Neuronal stem cell (in vitro differentiated cells): ENCODE measurements around the gene GGA2.

Experiments used
- DNase-seq: peaks from one replicate; pipeline ENCODE4 v3.0.0-alpha.2; 2013; ENCODE audit warnings: low spot score
- H2AFZ ChIP-seq: one replicate; pipeline ENCODE4 v1.6.1; 2013; ENCODE audit warnings: mild to moderate bottlenecking, low read length, inconsistent platforms
- H2AK5ac ChIP-seq: 2 replicates; pipeline ENCODE4 v1.6.1; 2013; ENCODE audit warnings: low read depth, mild to moderate bottlenecking, inconsistent platforms, low read length, moderate library complexity, mixed read lengths
- H2BK120ac ChIP-seq: 2 replicates; pipeline ENCODE4 v1.6.1; 2013; ENCODE audit warnings: low read depth, mild to moderate bottlenecking, inconsistent platforms, low read length, moderate library complexity, mixed read lengths
- H2BK12ac ChIP-seq: one replicate; pipeline ENCODE4 v1.6.1; 2013; ENCODE audit warnings: low read length, inconsistent platforms
- H2BK15ac ChIP-seq: 2 replicates; pipeline ENCODE4 v1.6.1; 2013; ENCODE audit warnings: mild to moderate bottlenecking, low read length, inconsistent platforms, mixed read lengths
- H2BK5ac ChIP-seq: one replicate; pipeline ENCODE4 v1.6.1; 2013; ENCODE audit warnings: inconsistent platforms, mild to moderate bottlenecking, low read length, moderate library complexity
- H3K14ac ChIP-seq: one replicate; pipeline ENCODE4 v1.6.1; 2013; ENCODE audit warnings: low read length, inconsistent platforms
- H3K18ac ChIP-seq: 2 replicates; pipeline ENCODE4 v1.6.1; 2013; ENCODE audit warnings: low read length, inconsistent platforms
- H3K23ac ChIP-seq: 2 replicates; pipeline ENCODE4 v1.6.1; 2013; ENCODE audit warnings: low read depth, mild to moderate bottlenecking, mixed read lengths, low read length, inconsistent platforms; ENCODE audit not compliant: poor library complexity
- H3K27ac ChIP-seq: replicated peaks from 3 replicates; pipeline ENCODE4 v1.5.1; 2013; ENCODE audit warnings: low read length, inconsistent platforms
- H3K27me3 ChIP-seq, 3 experiments: 2 replicates each; pipeline ENCODE4 v1.6.1; 2013; ENCODE audit warnings: low read length in 3 of 3, mild to moderate bottlenecking in 2 of 3, inconsistent platforms in 1 of 3, low read depth in 1 of 3, mixed read lengths in 1 of 3, moderate library complexity in 1 of 3; ENCODE audit not compliant: control insufficient read depth in 3 of 3, insufficient read depth in 3 of 3
- H3K36me3 ChIP-seq, 2 donors: replicated peaks in 1 of 2; 2 replicates each; pipeline ENCODE4 v1.6.1; 2013; ENCODE audit warnings: low read length in 2 of 2; ENCODE audit not compliant: control insufficient read depth in 2 of 2, insufficient read depth in 2 of 2
- H3K4ac ChIP-seq: 2 replicates; pipeline ENCODE4 v1.6.1; 2013; ENCODE audit warnings: inconsistent platforms, mild to moderate bottlenecking, low read length, moderate library complexity
- H3K4me1 ChIP-seq, 2 donors: 1 replicate in 1 of 2; 2 replicates in 1 of 2; pipeline ENCODE4 v1.6.1; 2013; ENCODE audit warnings: low read length in 2 of 2, low read depth in 1 of 2; ENCODE audit not compliant: control insufficient read depth in 2 of 2, insufficient read depth in 1 of 2
- H3K4me2 ChIP-seq: one replicate; pipeline ENCODE4 v1.6.1; 2013; ENCODE audit warnings: mild to moderate bottlenecking, low read length, inconsistent platforms; ENCODE audit not compliant: insufficient read depth, poor library complexity, severe bottlenecking
- H3K4me3 ChIP-seq, 2 donors: 2 replicates each; pipeline ENCODE4 v1.5.1; 2013; ENCODE audit warnings: low read length in 2 of 2, mild to moderate bottlenecking in 2 of 2, inconsistent platforms in 1 of 2, moderate library complexity in 1 of 2
- H3K79me1 ChIP-seq: one replicate; pipeline ENCODE4 v1.6.1; 2013; ENCODE audit warnings: low read depth, mild to moderate bottlenecking, inconsistent platforms, low read length, moderate library complexity
- H3K9ac ChIP-seq: one replicate; pipeline ENCODE4 v1.6.1; 2013; ENCODE audit warnings: mild to moderate bottlenecking, low read depth, low read length, inconsistent platforms; ENCODE audit not compliant: poor library complexity
- H3K9me3 ChIP-seq, 2 donors: replicated peaks in 1 of 2; 2 replicates each; pipeline versions ENCODE3 to v1.6.1; 2013; ENCODE audit warnings: low read length in 2 of 2, mild to moderate bottlenecking in 2 of 2, inconsistent platforms in 1 of 2, low read depth in 1 of 2, mixed read lengths in 1 of 2, moderate library complexity in 1 of 2; ENCODE audit not compliant: control insufficient read depth in 2 of 2, insufficient read depth in 1 of 2
- H4K8ac ChIP-seq: one replicate; pipeline ENCODE4 v1.6.1; 2013; ENCODE audit warnings: low read depth, mild to moderate bottlenecking, inconsistent platforms, low read length, moderate library complexity
- H4K91ac ChIP-seq: one replicate; pipeline ENCODE4 v1.6.1; 2013; ENCODE audit warnings: low read length, low read depth, mild to moderate bottlenecking, inconsistent platforms; ENCODE audit not compliant: poor library complexity
- WGBS, 2 donors: extraction: QIAGEN DNeasy Blood & Tissue Kit; methylation state at CpG; one replicate each; pipeline ENCODE4 v1.1.7; 2013; ENCODE audit warnings: missing lambda C conversion rate in 2 of 2, mixed read lengths in 1 of 2; ENCODE audit not compliant: insufficient read length in 2 of 2, insufficient replicate concordance in 1 of 2; ENCODE audit errors: extremely low coverage in 2 of 2; 5-methylcytosine and 5-hydroxymethylcytosine counted together

The GGA2 gene

DNA sequence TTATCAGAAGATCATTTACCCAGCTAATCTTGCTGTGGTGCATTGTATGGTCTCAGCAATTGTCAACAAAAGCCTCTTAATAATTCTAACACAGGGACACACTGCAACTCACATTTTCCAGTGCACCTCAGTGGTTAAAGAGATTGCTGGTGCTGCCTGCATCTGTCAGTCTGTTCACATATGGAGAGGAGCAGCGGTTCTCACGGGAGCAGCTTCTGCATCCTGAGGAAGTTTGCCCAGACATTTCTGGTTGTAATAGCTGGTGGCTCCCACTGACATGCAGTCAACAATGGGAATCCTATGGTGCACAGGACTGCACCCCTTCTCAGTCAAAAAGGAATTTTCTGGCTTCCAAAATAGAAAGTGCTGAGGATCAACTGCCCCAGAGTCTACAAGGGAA lies 7.8 kb downstream of the GGA2 start:
- Histone ChIP-seq H3K18ac (no peak overlapping the region), H3K4ac (no peak overlapping the region), H3K4me3 (no peak overlapping the region), H2BK120ac (no peak overlapping the region), H2AFZ (no peak overlapping the region), H3K4me2 (no peak overlapping the region), H3K27ac (no peak overlapping the region), H3K9ac (no peak overlapping the region), H3K27me3 (no peaks in the 10 kb centered on the region), H4K8ac (no peak overlapping the region), H4K91ac (no peak overlapping the region), H3K4me1 (peaks cover 21 to 27% of the 10 kb centered on the region in 2 donors), H2BK5ac (no peak overlapping the region), H3K14ac (no peak overlapping the region), H3K9me3 (no peaks in the 10 kb centered on the region), H2BK12ac (no peak overlapping the region), H3K79me1 (peaks cover 10% of the 10 kb centered on the region), H3K23ac (no peak overlapping the region), H2AK5ac (no peak overlapping the region), H2BK15ac (no peak overlapping the region), H3K36me3 (peaks cover 4 to 54% of the 10 kb centered on the region in 2 donors)
- WGBS, 2 donors: no CpG with 5 or more reads among the region's 2 CpGs
- no peak for DNase-seq

DNA sequence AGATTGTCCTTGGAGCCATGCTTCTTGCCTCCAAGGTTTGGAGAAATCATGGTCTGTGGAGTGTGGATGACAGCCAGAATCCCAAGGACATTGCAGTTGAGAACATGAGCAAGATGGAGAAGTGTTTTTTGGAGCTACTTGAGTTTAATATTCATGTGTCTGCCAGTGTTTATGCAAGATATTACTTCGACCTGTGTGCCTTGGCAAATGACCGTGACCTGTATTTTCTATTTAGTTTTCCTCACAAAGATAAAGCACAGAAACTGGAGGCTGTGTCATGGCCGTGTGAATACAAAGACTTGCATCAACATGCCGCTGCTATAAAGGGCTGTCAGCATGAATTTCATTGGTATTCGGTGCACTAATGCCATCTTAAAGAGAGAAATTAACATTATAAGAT lies 9.0 kb downstream of the GGA2 start:
- Histone ChIP-seq H3K23ac (no peak overlapping the region), H3K27ac (no peak overlapping the region), H2BK15ac (no peak overlapping the region), H2AK5ac (no peak overlapping the region), H3K9me3 (no peaks in the 10 kb centered on the region), H3K4ac (no peak overlapping the region), H3K9ac (no peak overlapping the region), H3K4me2 (no peak overlapping the region), H2BK120ac (no peak overlapping the region), H3K18ac (no peak overlapping the region), H4K8ac (no peak overlapping the region), H2AFZ (no peak overlapping the region), H2BK5ac (no peak overlapping the region), H2BK12ac (no peak overlapping the region), H3K14ac (no peak overlapping the region), H3K4me3 (no peak overlapping the region), H3K36me3 (peaks cover 7 to 55% of the 10 kb centered on the region in 2 donors), H3K27me3 (no peaks in the 10 kb centered on the region), H4K91ac (no peak overlapping the region), H3K4me1 (peaks cover 19 to 22% of the 10 kb centered on the region in 2 donors), H3K79me1 (peaks cover 8% of the 10 kb centered on the region)
- DNase-seq: no peak
- no CpG with 5 or more reads among the region's 5 CpGs for WGBS, 2 donors

DNA sequence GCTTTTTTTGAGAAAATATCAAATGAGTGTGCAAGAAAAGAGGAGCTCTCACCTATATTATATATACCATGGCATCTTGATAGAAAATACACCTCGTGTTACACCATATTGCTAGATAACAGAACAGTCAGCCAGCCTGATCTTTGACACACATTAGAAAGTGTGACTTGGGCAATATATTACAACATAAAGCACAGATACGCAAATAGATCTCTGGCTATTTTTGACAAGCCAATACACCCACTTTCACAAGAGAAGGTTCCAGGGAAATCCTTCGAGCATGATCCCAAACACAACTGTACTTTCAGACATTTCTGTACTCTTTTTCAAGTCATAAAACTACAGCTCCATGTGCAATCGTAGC lies 9.4 kb downstream of the GGA2 start:
- Histone ChIP-seq H2BK5ac (no peak overlapping the region), H2BK120ac (no peak overlapping the region), H3K4me1 (peaks cover 17 to 18% of the 10 kb centered on the region in 2 donors), H3K79me1 (peaks cover 8% of the 10 kb centered on the region), H3K23ac (no peak overlapping the region), H4K8ac (no peak overlapping the region), H4K91ac (no peak overlapping the region), H3K27me3 (no peaks in the 10 kb centered on the region), H2AFZ (no peak overlapping the region), H3K4me3 (no peak overlapping the region), H2BK12ac (no peak overlapping the region), H2AK5ac (no peak overlapping the region), H2BK15ac (no peak overlapping the region), H3K18ac (no peak overlapping the region), H3K9ac (no peak overlapping the region), H3K14ac (no peak overlapping the region), H3K4me2 (no peak overlapping the region), H3K9me3 (no peaks in the 10 kb centered on the region), H3K36me3 (peaks cover 7 to 55% of the 10 kb centered on the region in 2 donors), H3K27ac (no peak overlapping the region), H3K4ac (no peak overlapping the region)
- no CpG with 5 or more reads among the region's 4 CpGs for WGBS, 2 donors
- no peak for DNase-seq

DNA sequence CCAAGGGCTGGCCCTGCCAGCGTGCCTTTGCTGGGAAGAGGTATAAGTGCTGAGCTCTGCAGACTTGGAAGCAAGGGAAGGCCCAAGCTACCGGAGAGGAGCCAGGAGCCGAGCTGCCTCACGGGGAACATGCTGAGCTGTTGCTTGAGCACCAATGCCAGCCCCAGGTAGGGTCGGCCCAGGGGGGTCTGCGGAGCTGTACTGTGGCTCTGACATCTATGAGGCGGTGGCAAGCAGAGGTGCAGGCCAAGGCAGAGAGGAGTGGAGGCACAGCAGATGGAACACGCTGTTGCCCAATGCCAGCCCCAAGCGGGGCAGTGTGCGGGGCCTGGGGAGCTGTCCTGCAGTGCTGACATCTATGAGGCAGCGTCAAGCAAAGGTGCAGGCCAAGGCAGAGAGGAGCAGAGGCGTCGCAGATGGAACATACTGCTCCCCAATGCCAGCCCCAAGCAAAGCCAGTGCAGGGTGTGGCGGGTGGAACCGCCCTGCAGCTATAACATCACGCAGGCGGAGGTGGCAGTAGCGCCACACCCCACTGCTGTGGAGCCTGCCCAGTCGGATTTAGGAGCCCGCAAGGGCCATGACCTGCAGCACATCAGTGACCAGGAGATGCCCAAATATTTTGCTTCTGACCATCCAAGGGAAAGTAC lies 10.0 kb downstream of the GGA2 start:
- Histone ChIP-seq H4K8ac (no peak overlapping the region), H2BK15ac (no peak overlapping the region), H2AK5ac (no peak overlapping the region), H3K79me1 (peaks cover 8% of the 10 kb centered on the region), H3K4me3 (no peak overlapping the region), H3K18ac (no peak overlapping the region), H3K9me3 (no peaks in the 10 kb centered on the region), H2AFZ (no peak overlapping the region), H3K23ac (no peak overlapping the region), H3K4ac (no peak overlapping the region), H3K36me3 (peaks cover 12 to 60% of the 10 kb centered on the region in 2 donors), H2BK5ac (no peak overlapping the region), H2BK12ac (no peak overlapping the region), H3K4me1 (peaks cover 15 to 16% of the 10 kb centered on the region in 2 donors), H3K14ac (no peak overlapping the region), H3K27me3 (no peaks in the 10 kb centered on the region), H2BK120ac (no peak overlapping the region), H4K91ac (no peak overlapping the region), H3K9ac (peak overlapping the region; percentile 57), H3K27ac (no peak overlapping the region), H3K4me2 (no peak overlapping the region)
- no peak for DNase-seq
- no CpG with 5 or more reads among the region's 20 CpGs for WGBS, 2 donors
